ENCODE measurements around the gene ZNF438. TPM values are rescaled to one million over a fixed set of nuclear protein-coding genes. Genes with fewer than 3 reads are reported as not detected.
"Not testable (repeated sequence)": the region's sequence is repeated elsewhere in the genome, so short reads cannot be mapped to it uniquely, and the experiment has no call there.

The ZNF438 gene
- total RNA-seq, 1 experiment from 2014 or later, result 2.6 TPM

DNA sequence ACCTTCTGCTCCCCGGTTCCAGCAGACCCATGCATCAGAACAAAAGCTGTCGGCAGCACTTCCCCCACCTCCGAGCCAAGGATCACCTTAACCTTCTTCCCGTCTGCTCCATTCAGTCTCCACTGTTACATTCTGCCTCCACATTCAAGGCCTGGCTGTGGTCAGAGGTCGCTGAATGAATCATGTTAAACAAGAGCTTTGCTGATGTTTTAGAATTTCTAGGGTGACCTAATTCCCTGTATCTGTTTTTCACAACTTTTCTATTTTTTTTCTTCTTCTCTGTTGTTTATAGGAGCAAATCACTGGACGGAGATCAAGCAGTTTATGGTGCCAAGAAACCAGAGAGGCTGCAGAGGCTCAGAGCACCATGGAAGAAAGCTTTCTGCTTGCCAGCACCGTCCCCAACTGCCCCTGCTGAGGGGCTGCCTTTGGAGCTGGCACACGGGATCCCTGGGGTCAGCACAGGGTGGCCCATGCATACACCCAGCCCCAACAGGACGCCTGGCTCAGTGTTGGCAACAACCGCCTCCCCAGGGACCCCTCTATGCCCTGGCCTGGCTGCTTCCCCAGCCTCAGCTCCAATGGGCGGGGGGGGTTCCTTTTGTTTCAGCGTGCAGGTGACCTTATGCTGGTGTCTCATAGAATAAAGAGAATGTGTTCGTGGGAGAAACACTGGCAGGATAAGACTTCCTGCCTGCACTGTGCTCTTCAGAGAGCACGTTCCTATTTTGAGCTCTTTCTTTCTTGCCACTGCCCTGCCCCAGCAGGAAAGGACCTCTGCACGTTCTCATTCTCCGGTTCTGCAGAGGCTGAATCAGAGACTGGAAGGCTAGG lies 219.4 kb downstream of the ZNF438 start:
- in situ Hi-C loops (cut with HindIII; ENCODE audit: low pct_unique_long_range_greater_than_20kb, low sequenced_read_pairs), result no loop called here
- DNase-seq (ENCODE audit: low read depth), result no peak

- DNase-seq (ENCODE audit: low read depth), result no peak
Observed at GRCh38 chr10:30811276-30812017, 220.2 kb downstream of the ZNF438 start.

GRCh38 chr10:30810416-30810815 lies 221.2 kb downstream of the ZNF438 start:
- no peak for DNase-seq (ENCODE audit: low read depth)

More at GRCh38 chr10:30811276-30812017, 220.2 kb downstream of the ZNF438 start:
- in situ Hi-C loops (cut with HindIII; ENCODE audit: low pct_unique_long_range_greater_than_20kb, low sequenced_read_pairs), result no loop called here

GRCh38 chr10:30806850-30807249 lies 224.8 kb downstream of the ZNF438 start:
- DNase-seq (ENCODE audit: low read depth), result no peak
- in situ Hi-C loops (cut with HindIII; ENCODE audit: low pct_unique_long_range_greater_than_20kb, low sequenced_read_pairs), result no loop called here

More at GRCh38 chr10:30810416-30810815, 221.2 kb downstream of the ZNF438 start:
- in situ Hi-C loops (cut with HindIII; ENCODE audit: low pct_unique_long_range_greater_than_20kb, low sequenced_read_pairs), result no loop called here

- in situ Hi-C loops (cut with HindIII; ENCODE audit: low pct_unique_long_range_greater_than_20kb, low sequenced_read_pairs), result no loop called here
- no peak for DNase-seq (ENCODE audit: low read depth)
Observed at GRCh38 chr10:30805061-30805460, 226.6 kb downstream of the ZNF438 start.

- in situ Hi-C loops (cut with HindIII; ENCODE audit: low pct_unique_long_range_greater_than_20kb, low sequenced_read_pairs), result no loop called here
- no peak for DNase-seq (ENCODE audit: low read depth)
Observed at GRCh38 chr10:30804478-30805055, 227.1 kb downstream of the ZNF438 start.

DNA sequence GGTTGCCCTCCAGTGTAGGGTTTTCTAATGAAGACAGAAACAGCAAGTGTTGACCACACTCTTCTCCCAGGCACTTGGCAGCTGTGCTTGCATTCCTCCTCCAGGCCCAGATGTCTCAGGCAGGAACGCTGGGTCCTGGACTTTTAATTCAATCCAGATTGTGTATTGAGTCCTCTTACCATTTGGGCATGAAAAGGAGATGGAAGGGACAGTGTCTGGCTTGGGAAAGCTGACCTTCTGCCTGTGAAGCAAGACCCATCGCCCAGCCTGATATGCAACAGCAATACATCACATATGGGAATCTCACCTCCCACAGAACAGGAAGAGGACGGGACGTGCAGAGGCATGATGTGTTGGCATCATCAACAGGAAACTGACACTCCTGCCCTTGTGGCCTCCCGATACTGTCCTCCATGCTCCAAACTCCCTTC lies 227.8 kb downstream of the ZNF438 start:
- DNase-seq (ENCODE audit: low read depth), result no peak
- in situ Hi-C loops (cut with HindIII; ENCODE audit: low pct_unique_long_range_greater_than_20kb, low sequenced_read_pairs), result no loop called here

DNA sequence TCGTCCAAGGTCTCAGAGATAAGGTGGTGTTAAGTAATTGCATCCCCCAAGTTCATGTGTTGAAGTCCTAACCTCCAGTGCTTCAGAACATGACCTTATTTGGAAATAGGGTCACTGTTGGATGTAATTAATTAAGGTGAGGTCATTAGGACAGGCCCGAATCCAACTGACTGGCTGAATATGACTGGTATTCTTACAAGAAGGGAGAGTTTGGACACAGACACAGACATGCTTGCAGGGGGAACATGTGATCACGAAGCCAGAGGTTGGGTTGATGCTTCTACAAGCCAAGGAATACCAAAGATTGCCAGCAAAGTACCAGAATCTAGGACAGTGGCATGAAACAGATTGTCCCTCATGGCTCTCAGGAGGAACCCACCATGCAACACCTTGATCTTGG lies 228.6 kb downstream of the ZNF438 start:
- no peak for DNase-seq (ENCODE audit: low read depth)
- in situ Hi-C loops (cut with HindIII; ENCODE audit: low pct_unique_long_range_greater_than_20kb, low sequenced_read_pairs), result no loop called here

DNA sequence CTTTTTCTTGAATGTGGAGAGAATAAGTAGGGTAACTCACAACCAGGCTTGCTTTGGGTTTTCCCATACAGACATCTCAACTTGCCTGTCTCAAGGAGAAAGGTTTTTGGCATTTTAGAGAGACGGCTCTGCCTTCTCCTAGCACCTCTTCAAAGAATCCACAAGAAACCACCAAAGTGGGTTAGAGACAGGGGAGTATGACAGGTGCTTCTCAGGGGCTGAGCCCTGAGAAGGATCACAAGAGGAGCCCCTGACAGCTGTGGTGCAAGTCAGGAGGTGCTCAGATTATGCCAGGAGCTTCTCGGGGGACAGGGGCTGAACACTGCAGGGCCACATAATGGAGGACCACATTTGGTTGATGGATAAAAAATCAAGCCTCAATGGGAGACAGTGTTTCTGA lies 231.3 kb downstream of the ZNF438 start:
- in situ Hi-C loops (cut with HindIII; ENCODE audit: low pct_unique_long_range_greater_than_20kb, low sequenced_read_pairs), result no loop called here
- DNase-seq (ENCODE audit: low read depth), result no peak

GRCh38 chr10:30798646-30799185 lies 232.9 kb downstream of the ZNF438 start:
- DNase-seq (ENCODE audit: low read depth), result no peak
- in situ Hi-C loops (cut with HindIII; ENCODE audit: low pct_unique_long_range_greater_than_20kb, low sequenced_read_pairs), result no loop called here

DNA sequence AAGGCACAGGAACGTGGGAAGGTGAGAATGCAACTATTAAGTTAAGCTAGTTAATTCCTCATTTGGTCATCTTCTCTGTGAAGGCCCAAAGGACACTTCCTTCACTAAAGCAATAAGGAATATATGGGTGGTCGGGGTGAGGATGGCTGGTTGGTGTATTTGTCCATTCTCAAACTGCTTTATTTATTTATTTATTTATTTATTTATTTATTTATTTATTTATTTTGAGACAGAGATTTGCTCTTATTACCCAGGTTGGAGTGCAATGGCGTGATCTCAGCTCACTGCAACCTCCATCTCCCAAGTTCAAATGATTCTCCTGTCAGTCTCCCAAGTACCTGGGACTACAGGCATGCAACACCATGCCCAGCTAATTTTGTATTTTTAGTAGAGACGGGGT lies 236.6 kb downstream of the ZNF438 start:
- in situ Hi-C loops (cut with HindIII; ENCODE audit: low pct_unique_long_range_greater_than_20kb, low sequenced_read_pairs); DNase-seq (ENCODE audit: low read depth): not testable (repeated sequence)
